Skeletal muscle satellite cell (primary cell): ENCODE measurements around the gene C4orf51.

Experiments used
- H3K27me3 ChIP-seq: 2 replicates; pipeline ENCODE4 v1.7.0; 2013; ENCODE audit warnings: low read length; ENCODE audit not compliant: control insufficient read depth, insufficient read depth
- H3K36me3 ChIP-seq: 2 replicates; pipeline ENCODE4 v1.7.0; 2013; ENCODE audit warnings: mild to moderate bottlenecking, control low read depth, low read length; ENCODE audit not compliant: insufficient read depth
- H3K4me1 ChIP-seq: 2 replicates; pipeline ENCODE4 v1.7.0; 2013; ENCODE audit warnings: low read length; ENCODE audit not compliant: control insufficient read depth, insufficient read depth
- H3K4me2 ChIP-seq: 2 replicates; pipeline ENCODE4 v1.7.0; 2013; ENCODE audit warnings: mild to moderate bottlenecking, low read length
- H3K4me3 ChIP-seq: 2 replicates; pipeline ENCODE4 v1.7.0; 2013; ENCODE audit warnings: low read length
- H3K9ac ChIP-seq: 2 replicates; pipeline ENCODE4 v1.7.0; 2013; ENCODE audit warnings: mild to moderate bottlenecking, low read depth, low read length, moderate library complexity
- H3K9me3 ChIP-seq: replicated peaks from 2 replicates; pipeline ENCODE4 v1.7.0; 2013; ENCODE audit warnings: mild to moderate bottlenecking, control low read depth, low read length

C4orf51 gene

GRCh38 chr4:145757188-145757587 lies 77.2 kb downstream of the C4orf51 start:
- Histone ChIP-seq H3K9me3 (no peaks in the 10 kb centered on the region), H3K9ac (no peak overlapping the region), H3K4me2 (no peak overlapping the region), H3K4me3 (no peak overlapping the region), H3K36me3 (peaks cover 9% of the 10 kb centered on the region), H3K4me1 (no peaks in the 10 kb centered on the region), H3K27me3 (no peaks in the 10 kb centered on the region)

- H3K4me3 ChIP-seq, result no peak overlapping the region
- H3K36me3 ChIP-seq, result peaks cover 33% of the 10 kb centered on the region
- no peak overlapping the region for H3K4me2 ChIP-seq
- H3K4me1 ChIP-seq, result no peaks in the 10 kb centered on the region
- no peaks in the 10 kb centered on the region for H3K27me3 ChIP-seq
- H3K9ac ChIP-seq, result no peak overlapping the region
- H3K9me3 ChIP-seq, result no peaks in the 10 kb centered on the region
Observed at GRCh38 chr4:145760176-145760575, 80.2 kb downstream of the C4orf51 start.

GRCh38 chr4:145760961-145761929 lies 81.3 kb downstream of the C4orf51 start:
- H3K9me3 ChIP-seq, result no peaks in the 10 kb centered on the region
- H3K4me1 ChIP-seq, result no peaks in the 10 kb centered on the region
- peaks cover 35% of the 10 kb centered on the region for H3K36me3 ChIP-seq
- H3K4me2 ChIP-seq, result no peak overlapping the region
- H3K27me3 ChIP-seq, result no peaks in the 10 kb centered on the region
- H3K4me3 ChIP-seq, result no peak overlapping the region
- no peak overlapping the region for H3K9ac ChIP-seq

GRCh38 chr4:145762719-145763118 lies 82.8 kb downstream of the C4orf51 start:
- H3K9me3 ChIP-seq, result no peaks in the 10 kb centered on the region
- H3K4me3 ChIP-seq, result no peak overlapping the region
- no peak overlapping the region for H3K4me2 ChIP-seq
- no peaks in the 10 kb centered on the region for H3K27me3 ChIP-seq
- no peak overlapping the region for H3K9ac ChIP-seq
- no peaks in the 10 kb centered on the region for H3K4me1 ChIP-seq
- peaks cover 35% of the 10 kb centered on the region for H3K36me3 ChIP-seq

GRCh38 chr4:145763399-145763798 lies 83.5 kb downstream of the C4orf51 start:
- no peaks in the 10 kb centered on the region for H3K4me1 ChIP-seq
- no peaks in the 10 kb centered on the region for H3K27me3 ChIP-seq
- H3K4me2 ChIP-seq, result no peak overlapping the region
- no peak overlapping the region for H3K9ac ChIP-seq
- H3K4me3 ChIP-seq, result no peak overlapping the region
- no peaks in the 10 kb centered on the region for H3K9me3 ChIP-seq
- H3K36me3 ChIP-seq, result peaks cover 35% of the 10 kb centered on the region

GRCh38 chr4:145766273-145766672 lies 86.3 kb downstream of the C4orf51 start:
- Histone ChIP-seq H3K27me3 (no peaks in the 10 kb centered on the region), H3K36me3 (peaks cover 26% of the 10 kb centered on the region), H3K9me3 (no peaks in the 10 kb centered on the region), H3K4me1 (no peaks in the 10 kb centered on the region), H3K4me2 (no peak overlapping the region), H3K9ac (no peak overlapping the region), H3K4me3 (no peak overlapping the region)

- Histone ChIP-seq H3K27me3 (no peaks in the 10 kb centered on the region), H3K9me3 (no peaks in the 10 kb centered on the region), H3K4me3 (no peak overlapping the region), H3K4me1 (no peaks in the 10 kb centered on the region), H3K36me3 (peaks cover 27% of the 10 kb centered on the region), H3K4me2 (no peak overlapping the region), H3K9ac (no peak overlapping the region)
Observed at GRCh38 chr4:145769450-145770037, 89.6 kb downstream of the C4orf51 start.

- no peak overlapping the region for H3K9ac ChIP-seq
- no peaks in the 10 kb centered on the region for H3K4me1 ChIP-seq
- no peaks in the 10 kb centered on the region for H3K27me3 ChIP-seq
- H3K4me2 ChIP-seq, result no peak overlapping the region
- no peaks in the 10 kb centered on the region for H3K9me3 ChIP-seq
- H3K36me3 ChIP-seq, result peaks cover 21% of the 10 kb centered on the region
- no peak overlapping the region for H3K4me3 ChIP-seq
Observed at GRCh38 chr4:145770124-145770523, 90.2 kb downstream of the C4orf51 start.

GRCh38 chr4:145772347-145772746 lies 92.4 kb downstream of the C4orf51 start:
- Histone ChIP-seq H3K9ac (no peak overlapping the region), H3K36me3 (peaks cover 19% of the 10 kb centered on the region), H3K27me3 (no peaks in the 10 kb centered on the region), H3K4me2 (no peak overlapping the region), H3K9me3 (no peaks in the 10 kb centered on the region), H3K4me1 (no peaks in the 10 kb centered on the region), H3K4me3 (no peak overlapping the region)

GRCh38 chr4:145773581-145774234 lies 93.8 kb downstream of the C4orf51 start:
- Histone ChIP-seq H3K4me1 (no peaks in the 10 kb centered on the region), H3K36me3 (peaks cover 22% of the 10 kb centered on the region), H3K9ac (no peak overlapping the region), H3K4me3 (no peak overlapping the region), H3K9me3 (no peaks in the 10 kb centered on the region), H3K4me2 (no peak overlapping the region), H3K27me3 (no peaks in the 10 kb centered on the region)

- Histone ChIP-seq H3K4me1 (no peaks in the 10 kb centered on the region), H3K27me3 (no peaks in the 10 kb centered on the region), H3K4me3 (no peak overlapping the region), H3K9ac (no peak overlapping the region), H3K9me3 (no peaks in the 10 kb centered on the region), H3K4me2 (no peak overlapping the region), H3K36me3 (peaks cover 28% of the 10 kb centered on the region)
Observed at GRCh38 chr4:145774473-145774872, 94.5 kb downstream of the C4orf51 start.
